Neural progenitor cell (in vitro differentiated cells): Measurements from ENCODE around the gene CORO7.

Experiments used
- EZH2phosphoT487 ChIP-seq: fragments of 200-600 bp; sonication (generic); IDR thresholded peaks from 2 replicates; pipeline ENCODE4 v1.6.1; 2017; ENCODE audit warnings: antibody characterized with exemption
- TF ChIP-seq, protein P1 (sequence below): fragments of 200-600 bp; sonication (generic); IDR thresholded peaks from 2 replicates; pipeline ENCODE4 v1.5.1; 2017; ENCODE audit warnings: antibody characterized with exemption, mild to moderate bottlenecking

DNA sequence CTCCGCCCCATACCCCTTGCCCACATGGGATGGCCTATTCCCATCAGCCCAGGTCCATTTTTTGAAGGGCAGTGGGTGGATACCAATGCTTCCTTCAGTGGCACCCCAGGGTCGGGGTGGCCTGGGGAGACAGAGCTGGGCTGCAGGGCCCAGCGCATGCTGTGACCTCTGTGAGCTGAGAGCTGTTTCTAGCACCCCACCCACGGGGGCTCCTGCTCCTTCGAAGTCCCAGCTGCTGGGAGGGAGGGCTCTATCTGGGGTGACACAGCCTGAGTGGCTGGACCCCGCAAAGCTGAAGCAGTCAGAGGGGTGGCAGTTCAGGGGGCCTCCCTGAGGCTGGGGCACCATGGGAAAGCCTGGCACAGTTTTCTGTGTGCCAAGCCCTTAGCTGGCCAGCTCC is 76.0 kb downstream of the CORO7 start:
- TF ChIP-seq, protein P1, sequence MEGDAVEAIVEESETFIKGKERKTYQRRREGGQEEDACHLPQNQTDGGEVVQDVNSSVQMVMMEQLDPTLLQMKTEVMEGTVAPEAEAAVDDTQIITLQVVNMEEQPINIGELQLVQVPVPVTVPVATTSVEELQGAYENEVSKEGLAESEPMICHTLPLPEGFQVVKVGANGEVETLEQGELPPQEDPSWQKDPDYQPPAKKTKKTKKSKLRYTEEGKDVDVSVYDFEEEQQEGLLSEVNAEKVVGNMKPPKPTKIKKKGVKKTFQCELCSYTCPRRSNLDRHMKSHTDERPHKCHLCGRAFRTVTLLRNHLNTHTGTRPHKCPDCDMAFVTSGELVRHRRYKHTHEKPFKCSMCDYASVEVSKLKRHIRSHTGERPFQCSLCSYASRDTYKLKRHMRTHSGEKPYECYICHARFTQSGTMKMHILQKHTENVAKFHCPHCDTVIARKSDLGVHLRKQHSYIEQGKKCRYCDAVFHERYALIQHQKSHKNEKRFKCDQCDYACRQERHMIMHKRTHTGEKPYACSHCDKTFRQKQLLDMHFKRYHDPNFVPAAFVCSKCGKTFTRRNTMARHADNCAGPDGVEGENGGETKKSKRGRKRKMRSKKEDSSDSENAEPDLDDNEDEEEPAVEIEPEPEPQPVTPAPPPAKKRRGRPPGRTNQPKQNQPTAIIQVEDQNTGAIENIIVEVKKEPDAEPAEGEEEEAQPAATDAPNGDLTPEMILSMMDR = no peak
- TF ChIP-seq EZH2phosphoT487 = no peak
